A549 (cell line): Measurements from ENCODE around the gene NUMB. TPM values are rescaled to one million over a fixed set of nuclear protein-coding genes. Genes with fewer than 3 reads are reported as not detected.
A peak's percentile ranks its signal among the peaks of the same experiment; 100 is the strongest.

Experiments
- ATAC-seq, 2 experiments: fragments of 200-7000 bp in 1 of 2; fragments of >200 bp in 1 of 2; cut with Nextera tagmentation in 1 of 2; cut with Tn5 transposase in 1 of 2; 3 replicates each; pipeline versions ENCODE4 v1.8.0 to v1.9.1; 2018 to 2020; ENCODE audit warnings: mild to moderate bottlenecking in 1 of 2, moderate library complexity in 1 of 2
- CTCF ChIA-PET: fragments of 300-600 bp; sonication (Branson Sonifier 250); formaldehyde crosslinking; extraction: SDS; loops from one replicate; lab custom pipeline; 2021; ENCODE audit warnings: antibody characterized with exemption, inconsistent platforms; lab: Yijun Ruan, JAX
- POLR2A ChIA-PET: fragments of 350-600 bp; formaldehyde crosslinking; extraction: SDS; loops from one replicate; lab custom pipeline; 2021; ENCODE audit warnings: antibody characterized with exemption, inconsistent platforms; lab: Yijun Ruan, JAX
- DNase-seq, 2 experiments: peaks; one replicate each; pipeline versions ENCODE4 v3.0.0 to v3.0.0-alpha.2; 2011 to 2016; ENCODE audit warnings: low read depth in 1 of 2, low spot score in 1 of 2
- FAIRE-seq: peaks from 2 replicates; lab custom pipeline; 2011; peaks lifted over from hg19 to GRCh38; lab: Jason Lieb, UNC
- H3K27ac ChIP-seq, 2 experiments: fragments of >200 bp; sonication (Bioruptor Twin); formaldehyde crosslinking; 3 replicates each; pipeline ENCODE4 v1.5.1; 2016 to 2017
- H3K4me1 ChIP-seq: fragments of >200 bp; sonication (Bioruptor Twin); formaldehyde crosslinking; 3 replicates; pipeline ENCODE4 v1.6.1; 2016
- H3K4me2 ChIP-seq: fragments of >200 bp; sonication (Bioruptor Twin); formaldehyde crosslinking; 3 replicates; pipeline ENCODE4 v1.6.1; 2016
- H3K4me3 ChIP-seq: fragments of >200 bp; sonication (Bioruptor Twin); formaldehyde crosslinking; 3 replicates; pipeline ENCODE4 v1.5.1; 2016
- H3K9me3 ChIP-seq: fragments of >200 bp; sonication (Bioruptor Twin); formaldehyde crosslinking; 3 replicates; pipeline ENCODE4 v1.6.1; 2016
- CBX8 ChIP-seq: fragments of 200-600 bp; sonication (generic); IDR thresholded peaks from 2 replicates; pipeline ENCODE4 v1.6.1; 2016
- CHD2 ChIP-seq: fragments of 150-350 bp; IDR thresholded peaks from 2 replicates; pipeline ENCODE4 v1.6.1; 2014; ENCODE audit warnings: low read length; ENCODE audit not compliant: partially characterized antibody
- CHD4 ChIP-seq: fragments of 200-600 bp; sonication (generic); IDR thresholded peaks from 2 replicates; pipeline ENCODE4 v1.6.1; 2016; ENCODE audit warnings: antibody characterized with exemption, mild to moderate bottlenecking, borderline replicate concordance
- ESRRA ChIP-seq: fragments of 150-350 bp; IDR thresholded peaks from 2 replicates; pipeline ENCODE4 v1.6.1; 2014; ENCODE audit warnings: mild to moderate bottlenecking, low read length, borderline replicate concordance
- FOXS1 ChIP-seq: fragments of 250-450 bp; sonication (Bioruptor Pico); IDR thresholded peaks from 2 replicates; pipeline ENCODE4 v1.5.0; 2020; ENCODE audit warnings: mild to moderate bottlenecking, moderate library complexity
- HOXA7 ChIP-seq: fragments of 250-450 bp; sonication (Bioruptor Pico); IDR thresholded peaks from 2 replicates; pipeline ENCODE4 v1.5.0; 2020; ENCODE audit warnings: mild to moderate bottlenecking, moderate library complexity
- HOXB5 ChIP-seq: fragments of 250-450 bp; sonication (Bioruptor Pico); IDR thresholded peaks from 2 replicates; pipeline ENCODE4 v1.5.0; 2020; ENCODE audit warnings: mild to moderate bottlenecking, moderate library complexity
- JUN ChIP-seq, 2 experiments: fragments of >200 bp; sonication (Bioruptor Twin); formaldehyde crosslinking; IDR thresholded peaks; 2 replicates in 1 of 2; 3 replicates in 1 of 2; pipeline ENCODE4 v1.6.1; 2016 to 2017
- JUNB ChIP-seq: fragments of >200 bp; sonication (Bioruptor Twin); formaldehyde crosslinking; IDR thresholded peaks from 2 replicates; pipeline ENCODE4 v1.6.1; 2016
- KDM1A ChIP-seq: fragments of 200-600 bp; sonication (generic); IDR thresholded peaks from 2 replicates; pipeline ENCODE4 v1.6.1; 2016; ENCODE audit warnings: low read depth, mild to moderate bottlenecking
- KDM5A ChIP-seq: fragments of 200-600 bp; sonication (generic); IDR thresholded peaks from 2 replicates; pipeline ENCODE4 v1.6.1; 2016; ENCODE audit warnings: antibody characterized with exemption, mild to moderate bottlenecking
- MAFK ChIP-seq: fragments of 450-650 bp; IDR thresholded peaks from 2 replicates; pipeline ENCODE4 v1.6.1; 2014; ENCODE audit not compliant: partially characterized antibody
- MAZ ChIP-seq: fragments of 150-350 bp; IDR thresholded peaks from 2 replicates; pipeline ENCODE4 v1.6.1; 2014; ENCODE audit warnings: antibody characterized with exemption, low read depth, low read length, borderline replicate concordance
- MYC ChIP-seq: IDR thresholded peaks from 2 replicates; pipeline ENCODE4 v1.6.1; 2012; ENCODE audit warnings: mild to moderate bottlenecking, inconsistent platforms, low read length, improper control_type of control experiment, borderline replicate concordance
- NR3C1 ChIP-seq: fragments of >200 bp; sonication (Bioruptor Twin); formaldehyde crosslinking; IDR thresholded peaks from 3 replicates; pipeline ENCODE4 v1.6.1; 2017
- POLR2A ChIP-seq: IDR thresholded peaks from 2 replicates; pipeline ENCODE4 v1.6.1; 2012; ENCODE audit warnings: mild to moderate bottlenecking, low read length
- POLR2AphosphoS2 ChIP-seq: conservative IDR thresholded peaks from 2 replicates; pipeline ENCODE4 v1.6.1; 2012; ENCODE audit warnings: low read length, improper control_type of control experiment, inconsistent platforms
- RARB ChIP-seq: fragments of 250-450 bp; sonication (Bioruptor Pico); IDR thresholded peaks from 2 replicates; pipeline ENCODE4 v1.8.0; 2021; ENCODE audit warnings: mild to moderate bottlenecking, moderate library complexity
- RCOR1 ChIP-seq: fragments of 150-350 bp; IDR thresholded peaks from 2 replicates; pipeline ENCODE4 v1.6.1; 2014; ENCODE audit warnings: antibody characterized with exemption, low read length, low read depth
- TFCP2L1 ChIP-seq: fragments of 250-450 bp; sonication (Bioruptor Pico); IDR thresholded peaks from 2 replicates; pipeline ENCODE4 v1.5.0; 2021; ENCODE audit warnings: mild to moderate bottlenecking
- TP53 ChIP-seq: fragments of 250-450 bp; sonication (Bioruptor Pico); IDR thresholded peaks from 2 replicates; pipeline ENCODE4 v1.5.0; 2021; ENCODE audit warnings: mild to moderate bottlenecking, moderate library complexity
- ZC3H11A ChIP-seq: fragments of 450-650 bp; IDR thresholded peaks from 2 replicates; pipeline ENCODE4 v1.6.1; 2014; ENCODE audit warnings: antibody characterized with exemption, mild to moderate bottlenecking
- ZNF302 ChIP-seq: fragments of 250-450 bp; sonication (Bioruptor Pico); IDR thresholded peaks from 2 replicates; pipeline ENCODE4 v1.9.0; 2021; ENCODE audit warnings: inconsistent platforms, mild to moderate bottlenecking, moderate library complexity
- ZSCAN20 ChIP-seq: fragments of 250-450 bp; sonication (Bioruptor Pico); IDR thresholded peaks from 2 replicates; pipeline ENCODE4 v1.8.0; 2022; ENCODE audit warnings: mild to moderate bottlenecking, moderate library complexity
- WGBS: methylation state at CpG from one replicate; pipeline ENCODE4 v1.1.6; 2017; ENCODE audit errors: missing lambda C conversion rate; 5-methylcytosine and 5-hydroxymethylcytosine counted together
- polyA plus RNA-seq, 4 experiments: library from polyadenylated mRNA; depleted of rRNA in 3 of 4; stranded (reverse); fragments of >200 nt; fragmentation: RNase III in 1 of 4; extraction: RNeasy Plus Mini Kit Qiagen cat#74134 plus additional on column Dnase treatment in 1 of 4; gene quantifications; 2 replicates in 3 of 4; 3 replicates in 1 of 4; pipeline ENCODE4 v1.2.3, GENCODE V29; 2011 to 2017
- TF ChIP-seq, protein P1 (sequence below): fragments of 250-450 bp; sonication (Bioruptor Pico); IDR thresholded peaks from 2 replicates; pipeline ENCODE4 v1.5.0; 2020; ENCODE audit warnings: low read depth, mild to moderate bottlenecking, moderate library complexity
- TF ChIP-seq, protein P2 (sequence below): fragments of >200 bp; sonication (Bioruptor Twin); formaldehyde crosslinking; IDR thresholded peaks from 2 replicates; pipeline ENCODE4 v1.6.1; 2016
- TF ChIP-seq, protein P3 (sequence below): fragments of 250-450 bp; sonication (Bioruptor Pico); IDR thresholded peaks from 2 replicates; pipeline ENCODE4 v1.5.0; 2021; ENCODE audit warnings: mild to moderate bottlenecking, moderate library complexity, borderline replicate concordance
- TF ChIP-seq, protein P4 (sequence below): fragments of 150-350 bp; IDR thresholded peaks from 2 replicates; pipeline ENCODE4 v1.6.1; 2014; ENCODE audit warnings: low read depth, mild to moderate bottlenecking, low read length
- TF ChIP-seq, protein P5 (sequence below): IDR thresholded peaks from 2 replicates; pipeline ENCODE4 v1.6.1; 2012; ENCODE audit warnings: low read depth, borderline replicate concordance
- TF ChIP-seq, protein P6 (sequence below): IDR thresholded peaks from 2 replicates; pipeline ENCODE4 v1.6.1; 2012

Gene NUMB
- polyA plus RNA-seq, 2 of the 4 experiments (the other 2 are of a cell fraction): 40.8 to 151 TPM

DNA sequence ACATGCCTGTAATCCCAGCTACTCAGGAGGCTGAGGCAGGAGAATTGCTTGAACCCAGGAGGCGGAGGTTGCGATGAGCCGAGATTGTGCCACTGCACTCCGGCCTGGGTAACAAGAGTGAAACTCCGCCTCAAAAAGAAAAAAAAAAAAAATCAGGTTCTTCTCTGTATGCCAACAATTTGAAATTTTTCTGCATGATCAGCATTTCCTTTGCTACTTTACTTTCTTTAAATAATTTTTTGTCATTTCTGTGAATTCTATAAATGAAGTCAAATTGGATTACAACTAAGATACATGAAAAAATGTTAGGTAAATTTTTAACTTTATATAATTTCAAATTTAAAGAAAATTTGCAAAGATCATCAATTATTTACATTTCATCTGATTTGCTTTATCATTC lies 87.8 kb downstream of the NUMB start:
- ChIA-PET CTCF (interaction anchor here (1.7 kb wide), 1 partner anchor 101 kb away, joined by 4 read pairs; no protein-coding TSS in a partner anchor), POLR2A (no interaction called here)
- ATAC-seq: no peak
- no peak for DNase-seq
- no peak overlapping the region for H3K4me2 ChIP-seq
- peak; percentile 96 for TF ChIP-seq MAFK
- no peak for TF ChIP-seq POLR2AphosphoS2
- TF ChIP-seq, all 56 proteins: peak for 1
- Histone ChIP-seq H3K4me3 (no peak overlapping the region), H3K27ac (no peak overlapping the region), H3K4me1 (0 out of 3 replicates have a peak, but pooled peaks cover 4% of the 10 kb centered on the region), H3K9me3 (no peaks in the 10 kb centered on the region)
- 97% methylated on average over 5 of the region's 5 CpGs for WGBS
- FAIRE-seq: no peak

DNA sequence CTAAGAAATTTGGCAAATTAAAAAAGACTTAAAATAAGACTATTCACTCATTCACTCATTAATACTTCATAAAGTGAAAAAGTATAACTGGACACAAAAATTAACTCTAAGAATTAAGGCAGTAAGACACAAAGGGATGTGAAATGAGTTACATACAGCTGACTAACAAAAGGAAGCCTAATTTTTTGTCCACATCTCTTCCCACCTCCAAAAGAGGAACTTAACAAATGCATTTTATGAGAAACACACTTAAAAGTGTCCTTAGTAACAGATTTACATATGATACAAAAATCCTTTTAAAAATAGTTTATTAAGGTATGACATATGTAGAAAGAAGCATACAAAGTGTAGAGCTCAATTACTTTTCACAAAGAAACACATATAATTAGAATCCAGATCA lies 88.9 kb downstream of the NUMB start:
- FAIRE-seq: no peak
- H3K4me1 ChIP-seq: 0 out of 3 replicates have a peak, but pooled peaks cover 4% of the 10 kb centered on the region
- TF ChIP-seq RARB (CRISPR knock-in tag): no peak
- no peak for TF ChIP-seq FOXS1 (CRISPR knock-in tag)
- no peak for TF ChIP-seq MYC
- TF ChIP-seq, protein P1, sequence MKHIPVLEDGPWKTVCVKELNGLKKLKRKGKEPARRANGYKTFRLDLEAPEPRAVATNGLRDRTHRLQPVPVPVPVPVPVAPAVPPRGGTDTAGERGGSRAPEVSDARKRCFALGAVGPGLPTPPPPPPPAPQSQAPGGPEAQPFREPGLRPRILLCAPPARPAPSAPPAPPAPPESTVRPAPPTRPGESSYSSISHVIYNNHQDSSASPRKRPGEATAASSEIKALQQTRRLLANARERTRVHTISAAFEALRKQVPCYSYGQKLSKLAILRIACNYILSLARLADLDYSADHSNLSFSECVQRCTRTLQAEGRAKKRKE (CRISPR knock-in tag): no peak
- TF ChIP-seq MAFK: no peak
- no peak for TF ChIP-seq NR3C1
- no peak for TF ChIP-seq JUN (IDR thresholded peaks at IDR 0.05)
- no peak for TF ChIP-seq JUNB
- no peak for TF ChIP-seq MAZ
- no peak for TF ChIP-seq ESRRA
- no peak for TF ChIP-seq TP53 (CRISPR knock-in tag)
- TF ChIP-seq TFCP2L1 (CRISPR knock-in tag): no peak
- TF ChIP-seq CHD2: no peak
- TF ChIP-seq POLR2AphosphoS2: no peak
- TF ChIP-seq ZC3H11A: no peak
- no peak for TF ChIP-seq HOXA7 (CRISPR knock-in tag)
- TF ChIP-seq CBX8: no peak
- TF ChIP-seq CHD4: no peak
- TF ChIP-seq, protein P2, sequence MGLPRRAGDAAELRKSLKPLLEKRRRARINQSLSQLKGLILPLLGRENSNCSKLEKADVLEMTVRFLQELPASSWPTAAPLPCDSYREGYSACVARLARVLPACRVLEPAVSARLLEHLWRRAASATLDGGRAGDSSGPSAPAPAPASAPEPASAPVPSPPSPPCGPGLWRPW: no peak
- TF ChIP-seq, protein P3, sequence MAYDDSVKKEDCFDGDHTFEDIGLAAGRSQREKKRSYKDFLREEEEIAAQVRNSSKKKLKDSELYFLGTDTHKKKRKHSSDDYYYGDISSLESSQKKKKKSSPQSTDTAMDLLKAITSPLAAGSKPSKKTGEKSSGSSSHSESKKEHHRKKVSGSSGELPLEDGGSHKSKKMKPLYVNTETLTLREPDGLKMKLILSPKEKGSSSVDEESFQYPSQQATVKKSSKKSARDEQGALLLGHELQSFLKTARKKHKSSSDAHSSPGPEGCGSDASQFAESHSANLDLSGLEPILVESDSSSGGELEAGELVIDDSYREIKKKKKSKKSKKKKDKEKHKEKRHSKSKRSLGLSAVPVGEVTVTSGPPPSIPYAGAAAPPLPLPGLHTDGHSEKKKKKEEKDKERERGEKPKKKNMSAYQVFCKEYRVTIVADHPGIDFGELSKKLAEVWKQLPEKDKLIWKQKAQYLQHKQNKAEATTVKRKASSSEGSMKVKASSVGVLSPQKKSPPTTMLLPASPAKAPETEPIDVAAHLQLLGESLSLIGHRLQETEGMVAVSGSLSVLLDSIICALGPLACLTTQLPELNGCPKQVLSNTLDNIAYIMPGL (CRISPR knock-in tag): no peak
- ChIA-PET CTCF (no interaction called here), POLR2A (no interaction called here)
- no peak for ATAC-seq
- no peak overlapping the region for H3K4me3 ChIP-seq
- H3K27ac ChIP-seq: no peak overlapping the region
- DNase-seq: no peak
- H3K4me2 ChIP-seq: no peak overlapping the region
- no peaks in the 10 kb centered on the region for H3K9me3 ChIP-seq

DNA sequence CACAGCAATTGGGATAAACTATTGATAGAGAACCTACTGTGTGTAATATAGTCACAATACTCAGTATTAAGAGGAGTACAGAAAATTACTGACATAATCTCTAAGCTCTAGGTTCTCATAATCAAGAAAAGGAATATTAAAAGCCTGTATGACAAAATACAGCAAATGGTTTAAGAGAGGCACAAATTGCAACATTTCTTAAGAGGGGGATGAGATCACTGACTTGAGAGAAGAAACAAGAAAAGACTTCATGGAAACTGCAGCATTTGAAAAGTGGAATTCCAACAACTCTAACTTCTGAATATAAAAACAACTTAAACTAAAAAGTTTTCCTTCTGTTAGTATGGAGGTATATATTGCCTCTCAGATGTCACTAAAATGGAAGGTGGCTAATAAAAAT lies 89.7 kb downstream of the NUMB start:
- no peak for DNase-seq
- H3K4me1 ChIP-seq: 0 out of 3 replicates have a peak, but pooled peaks cover 4% of the 10 kb centered on the region
- FAIRE-seq: no peak
- ChIA-PET POLR2A (no interaction called here), CTCF (no interaction called here)
- no peak for ATAC-seq
- H3K27ac ChIP-seq: no peak overlapping the region
- no peak overlapping the region for H3K4me2 ChIP-seq
- H3K9me3 ChIP-seq: no peaks in the 10 kb centered on the region
- no peak overlapping the region for H3K4me3 ChIP-seq
- TF ChIP-seq POLR2A (no peak), KDM1A (no peak), TFCP2L1 (CRISPR knock-in tag) (no peak), KDM5A (no peak), MAFK (no peak), CBX8 (no peak), HOXB5 (CRISPR knock-in tag) (no peak), RCOR1 (no peak), JUN (IDR thresholded peaks at IDR 0.05) (no peak), ZSCAN20 (CRISPR knock-in tag) (no peak), POLR2AphosphoS2 (no peak), ZNF302 (CRISPR knock-in tag) (no peak)
- TF ChIP-seq, protein P4, sequence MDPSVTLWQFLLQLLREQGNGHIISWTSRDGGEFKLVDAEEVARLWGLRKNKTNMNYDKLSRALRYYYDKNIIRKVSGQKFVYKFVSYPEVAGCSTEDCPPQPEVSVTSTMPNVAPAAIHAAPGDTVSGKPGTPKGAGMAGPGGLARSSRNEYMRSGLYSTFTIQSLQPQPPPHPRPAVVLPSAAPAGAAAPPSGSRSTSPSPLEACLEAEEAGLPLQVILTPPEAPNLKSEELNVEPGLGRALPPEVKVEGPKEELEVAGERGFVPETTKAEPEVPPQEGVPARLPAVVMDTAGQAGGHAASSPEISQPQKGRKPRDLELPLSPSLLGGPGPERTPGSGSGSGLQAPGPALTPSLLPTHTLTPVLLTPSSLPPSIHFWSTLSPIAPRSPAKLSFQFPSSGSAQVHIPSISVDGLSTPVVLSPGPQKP: no peak
- TF ChIP-seq, protein P5, sequence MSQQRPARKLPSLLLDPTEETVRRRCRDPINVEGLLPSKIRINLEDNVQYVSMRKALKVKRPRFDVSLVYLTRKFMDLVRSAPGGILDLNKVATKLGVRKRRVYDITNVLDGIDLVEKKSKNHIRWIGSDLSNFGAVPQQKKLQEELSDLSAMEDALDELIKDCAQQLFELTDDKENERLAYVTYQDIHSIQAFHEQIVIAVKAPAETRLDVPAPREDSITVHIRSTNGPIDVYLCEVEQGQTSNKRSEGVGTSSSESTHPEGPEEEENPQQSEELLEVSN: no peak
- TF ChIP-seq, protein P6, sequence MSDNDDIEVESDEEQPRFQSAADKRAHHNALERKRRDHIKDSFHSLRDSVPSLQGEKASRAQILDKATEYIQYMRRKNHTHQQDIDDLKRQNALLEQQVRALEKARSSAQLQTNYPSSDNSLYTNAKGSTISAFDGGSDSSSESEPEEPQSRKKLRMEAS: no peak
- TF ChIP-seq, protein P1 (CRISPR knock-in tag): no peak
